ENCODE results near the gene PPARGC1A. TPM values are rescaled to one million over a fixed set of nuclear protein-coding genes. Genes with fewer than 3 reads are reported as not detected.

The PPARGC1A gene
- total RNA-seq, 2 donors from 2014 or later: 9.2 to 14.7 TPM

DNA sequence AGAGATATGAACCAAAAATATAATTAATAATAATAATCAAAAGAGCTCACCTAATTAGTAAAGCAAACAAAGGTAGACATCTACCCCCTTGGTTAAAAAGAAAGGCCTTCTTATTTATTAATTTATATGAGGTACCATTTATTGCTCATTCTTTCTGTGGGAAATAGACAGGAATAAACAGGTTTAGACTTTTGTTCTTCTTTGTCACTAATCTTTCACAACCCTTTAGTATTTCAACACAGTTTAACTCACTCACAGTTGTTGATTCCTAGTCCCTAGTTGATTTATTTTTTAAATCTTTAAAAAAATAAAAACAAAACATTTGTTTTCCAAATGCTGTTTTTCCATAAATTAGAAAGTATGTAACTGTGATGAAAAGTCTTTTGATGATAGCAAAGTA is 5.6 kb downstream of the PPARGC1A start:
- no peaks in the 10 kb centered on the region for H3K36me3 ChIP-seq
- no peaks in the 10 kb centered on the region for H3K27me3 ChIP-seq (replicated peaks; ENCODE audit: insufficient read depth)
- no peaks in the 10 kb centered on the region for H3K9me3 ChIP-seq
- no peak overlapping the region for H3K4me3 ChIP-seq
- H3K27ac ChIP-seq: no peak overlapping the region
- intact Hi-C loops (cut with DNase I): no loop called here
- no peaks in the 10 kb centered on the region for H3K4me1 ChIP-seq (replicated peaks)
- no peak for DNase-seq (ENCODE audit: low spot score)
- TF ChIP-seq POLR2AphosphoS5 (IDR thresholded peaks at IDR 0.05) (no peak), CTCF (IDR thresholded peaks at IDR 0.05) (no peak), POLR2A (IDR thresholded peaks at IDR 0.05) (no peak)

- H3K4me1 ChIP-seq (replicated peaks): no peaks in the 10 kb centered on the region
Observed at GRCh38 chr4:23882976-23883531, 6.8 kb downstream of the PPARGC1A start.

GRCh38 chr4:23881674-23882337 is 8.0 kb downstream of the PPARGC1A start:
- DNase-seq (ENCODE audit: low spot score): no peak
- Histone ChIP-seq H3K27ac (peak overlapping the region in 1 of 2 donors; percentile 22), H3K4me1 (replicated peaks) (no peaks in the 10 kb centered on the region), H3K36me3 (no peaks in the 10 kb centered on the region), H3K4me3 (no peak overlapping the region), H3K9me3 (no peaks in the 10 kb centered on the region), H3K27me3 (replicated peaks; ENCODE audit: insufficient read depth) (no peaks in the 10 kb centered on the region)
- no peak for TF ChIP-seq POLR2A (IDR thresholded peaks at IDR 0.05)
- TF ChIP-seq POLR2AphosphoS5 (IDR thresholded peaks at IDR 0.05): no peak
- no peak for TF ChIP-seq CTCF (IDR thresholded peaks at IDR 0.05)
- intact Hi-C loops (cut with DNase I): no loop called here
- 74% methylated on average over 8 of the region's 8 CpGs for WGBS

More at GRCh38 chr4:23882976-23883531, 6.8 kb downstream of the PPARGC1A start:
- TF ChIP-seq POLR2AphosphoS5 (IDR thresholded peaks at IDR 0.05) (peak; percentile 19), POLR2A (IDR thresholded peaks at IDR 0.05) (no peak)
- no peak for DNase-seq (ENCODE audit: low spot score)
- Histone ChIP-seq H3K27me3 (replicated peaks; ENCODE audit: insufficient read depth) (no peaks in the 10 kb centered on the region), H3K9me3 (no peaks in the 10 kb centered on the region), H3K27ac (no peak overlapping the region), H3K4me3 (no peak overlapping the region), H3K36me3 (no peaks in the 10 kb centered on the region)
- intact Hi-C loops (cut with DNase I): no loop called here
- 72% methylated on average over 5 of the region's 5 CpGs for WGBS

DNA sequence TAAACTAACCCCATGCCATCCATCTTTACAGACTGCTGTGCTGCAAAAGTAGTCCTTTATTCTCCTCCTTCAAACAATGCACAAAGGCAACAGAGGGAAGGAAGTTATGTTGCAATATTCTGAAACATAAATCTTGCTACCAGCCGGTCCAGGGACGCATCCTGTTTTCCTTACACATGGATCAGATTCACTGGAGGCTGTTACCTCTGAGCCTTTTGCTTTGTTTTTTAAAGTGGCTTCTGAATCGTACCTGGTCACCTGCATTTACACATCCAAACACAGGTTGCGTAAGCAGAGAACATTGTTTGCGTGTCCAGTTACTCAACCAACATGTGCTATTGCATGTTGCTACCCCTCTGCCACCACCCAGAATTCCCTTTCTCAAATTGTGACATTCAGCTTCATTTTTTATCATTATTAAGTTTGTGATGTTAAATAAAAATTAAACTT is 8.8 kb downstream of the PPARGC1A start:
- H3K9me3 ChIP-seq: no peaks in the 10 kb centered on the region
- DNase-seq (ENCODE audit: low spot score): peak; percentile 61
- H3K36me3 ChIP-seq: no peaks in the 10 kb centered on the region
- no peaks in the 10 kb centered on the region for H3K4me1 ChIP-seq (replicated peaks)
- intact Hi-C loops (cut with DNase I): no loop called here
- no peak overlapping the region for H3K4me3 ChIP-seq
- H3K27me3 ChIP-seq (replicated peaks; ENCODE audit: insufficient read depth): no peaks in the 10 kb centered on the region
- WGBS: 46% methylated on average over 5 of the region's 5 CpGs
- no peak for TF ChIP-seq POLR2A (IDR thresholded peaks at IDR 0.05)
- TF ChIP-seq POLR2AphosphoS5 (IDR thresholded peaks at IDR 0.05): peak; percentile 67
- H3K27ac ChIP-seq: peak overlapping the region in 1 of 2 donors; percentile 5

DNA sequence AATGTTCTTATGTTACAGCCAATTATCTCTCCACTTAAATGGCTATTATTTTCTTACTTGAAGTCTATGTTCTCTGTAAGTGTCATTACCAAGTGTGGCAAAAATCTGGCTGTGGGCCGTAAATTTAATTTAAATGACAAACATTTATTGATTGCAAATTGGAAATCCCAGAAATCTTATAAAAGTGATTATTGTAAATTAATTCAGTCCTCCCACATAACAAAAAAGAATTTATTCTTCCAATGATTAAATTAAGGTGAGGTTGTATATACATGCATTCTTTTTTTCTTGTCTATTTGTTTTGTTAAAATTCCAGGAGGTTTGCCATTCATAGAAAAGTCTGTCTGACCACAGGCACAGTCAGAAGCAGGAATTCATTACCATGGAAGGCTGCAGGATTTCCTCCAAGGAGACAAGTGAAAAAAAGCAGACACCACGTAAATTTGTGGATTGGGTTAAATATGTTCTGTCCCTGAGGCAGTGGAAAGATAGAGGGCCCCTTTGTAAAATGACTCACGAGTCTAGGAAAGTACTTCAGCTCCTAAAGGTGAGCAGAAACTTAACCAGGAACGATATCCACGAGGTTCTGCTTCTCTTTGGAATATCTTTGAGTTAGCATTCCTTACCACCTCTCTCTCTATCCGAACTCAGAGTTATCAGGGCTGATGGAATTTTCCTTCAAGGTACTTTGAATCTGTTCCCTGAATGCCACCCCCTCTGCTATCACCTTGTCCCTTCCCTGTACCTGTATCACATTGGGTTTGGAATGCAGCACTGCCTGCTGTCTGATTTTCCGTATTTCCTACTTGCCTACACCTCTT is 10.7 kb downstream of the PPARGC1A start:
- intact Hi-C loops (cut with DNase I): no loop called here
- no peak overlapping the region for H3K4me3 ChIP-seq
- H3K9me3 ChIP-seq: no peaks in the 10 kb centered on the region
- H3K27ac ChIP-seq: no peak overlapping the region
- 46% methylated on average over 7 of the region's 7 CpGs for WGBS
- DNase-seq (ENCODE audit: low spot score): no peak
- H3K4me1 ChIP-seq (replicated peaks): no peaks in the 10 kb centered on the region
- no peaks in the 10 kb centered on the region for H3K36me3 ChIP-seq
- TF ChIP-seq CTCF (IDR thresholded peaks at IDR 0.05) (no peak), POLR2AphosphoS5 (IDR thresholded peaks at IDR 0.05) (no peak), POLR2A (IDR thresholded peaks at IDR 0.05) (no peak)
- H3K27me3 ChIP-seq (replicated peaks; ENCODE audit: insufficient read depth): no peaks in the 10 kb centered on the region
